Endothelial cell of umbilical vein (primary cell): Measurements from ENCODE around the gene MRPL48. TPM values are rescaled to one million over a fixed set of nuclear protein-coding genes. Genes with fewer than 3 reads are reported as not detected.

Experiments
- BruUV-seq: library from RNA; stranded (reverse); fragments of 400-500 nt; replicated peaks from 2 replicates; lab custom pipeline; 2021; lab: Mats Ljungman, UMichigan
- CTCF ChIA-PET: fragments of 300-600, 350-600 bp; sonication (Branson Sonifier 250); formaldehyde crosslinking; loops from one replicate; lab custom pipeline; 2021; ENCODE audit warnings: antibody characterized with exemption, inconsistent platforms; lab: Charles Lee
- POLR2A ChIA-PET: fragments of 300-600, 350-600 bp; sonication (Branson Sonifier 250); formaldehyde crosslinking; loops from one replicate; lab custom pipeline; 2021; ENCODE audit warnings: antibody characterized with exemption, inconsistent platforms; lab: Charles Lee
- DNase-seq: peaks from one replicate; pipeline ENCODE4 v3.0.0-alpha.2; 2011; ENCODE audit warnings: low read depth, low spot score
- FAIRE-seq: peaks from 2 replicates; lab custom pipeline; 2011; peaks lifted over from hg19 to GRCh38; lab: Jason Lieb, UNC
- H2AFZ ChIP-seq: 2 replicates; pipeline ENCODE4 v1.6.0; 2012; ENCODE audit warnings: low read depth, low read length, control low read depth, inconsistent platforms
- H3K27ac ChIP-seq: 2 replicates; pipeline ENCODE4 v1.5.1; 2011; ENCODE audit warnings: low read depth, mild to moderate bottlenecking, control low read depth, low read length, moderate library complexity; ENCODE audit not compliant: insufficient read depth
- H3K27me3 ChIP-seq, 2 experiments: 2 replicates each; pipeline versions ENCODE4 v1.6.0 to v1.6.1; 2011; ENCODE audit warnings: low read length in 2 of 2, mixed read lengths in 1 of 2; ENCODE audit not compliant: control insufficient read depth in 2 of 2, insufficient read depth in 2 of 2
- H3K36me3 ChIP-seq, 2 experiments: 2 replicates in 1 of 2; 3 replicates in 1 of 2; pipeline ENCODE4 v1.5.1; 2011; ENCODE audit warnings: low read length in 2 of 2, mild to moderate bottlenecking in 1 of 2, moderate library complexity in 1 of 2; ENCODE audit not compliant: control insufficient read depth in 2 of 2, insufficient read depth in 2 of 2; ENCODE audit errors: extremely low read depth in 1 of 2
- H3K4me1 ChIP-seq: 3 replicates; pipeline ENCODE4 v1.5.1; 2011; ENCODE audit warnings: mild to moderate bottlenecking, low read length; ENCODE audit not compliant: control insufficient read depth, insufficient read depth; ENCODE audit errors: extremely low read depth
- H3K4me2 ChIP-seq: 2 replicates; pipeline ENCODE4 v1.6.1; 2011; ENCODE audit warnings: low read length, control low read depth, mixed read lengths; ENCODE audit not compliant: insufficient read depth
- H3K4me3 ChIP-seq, 3 experiments: fragments of 200-600 bp in 1 of 3; sonication (generic), shearing (Covaris generic) in 1 of 3; replicated peaks in 1 of 3; 2 replicates each; pipeline ENCODE4 v1.5.1; 2011 to 2016; ENCODE audit warnings: control low read depth in 3 of 3, low read length in 3 of 3, mild to moderate bottlenecking in 2 of 3, inconsistent platforms in 1 of 3, low read depth in 1 of 3, moderate library complexity in 1 of 3; ENCODE audit not compliant: insufficient read depth in 1 of 3
- H3K79me2 ChIP-seq: 2 replicates; pipeline ENCODE4 v1.6.0; 2012; ENCODE audit warnings: low read length, inconsistent platforms; ENCODE audit not compliant: control insufficient read depth, insufficient read depth
- H3K9ac ChIP-seq: replicated peaks from 2 replicates; pipeline ENCODE3; 2011; ENCODE audit warnings: low read length, control low read depth; ENCODE audit not compliant: insufficient read depth; ENCODE audit errors: extremely low read depth
- H3K9me1 ChIP-seq: replicated peaks from 3 replicates; pipeline ENCODE4 v1.6.0; 2011; ENCODE audit warnings: mild to moderate bottlenecking, low read length; ENCODE audit not compliant: control insufficient read depth, insufficient read depth; ENCODE audit errors: extremely low read depth
- H3K9me3 ChIP-seq: replicated peaks from 2 replicates; pipeline ENCODE4 v1.5.1; 2012; ENCODE audit warnings: low read length, inconsistent platforms; ENCODE audit not compliant: control insufficient read depth, insufficient read depth
- H4K20me1 ChIP-seq: replicated peaks from 2 replicates; pipeline ENCODE3; 2011; ENCODE audit warnings: mild to moderate bottlenecking, low read length; ENCODE audit not compliant: control insufficient read depth, insufficient read depth; ENCODE audit errors: extremely low read depth
- EZH2 ChIP-seq: IDR thresholded peaks from 2 replicates; pipeline ENCODE4 v1.6.1; 2012; ENCODE audit warnings: borderline replicate concordance, low read depth, mild to moderate bottlenecking, moderate library complexity, low read length, inconsistent platforms; ENCODE audit not compliant: severe bottlenecking
- GATA2 ChIP-seq: IDR thresholded peaks from 2 replicates; pipeline ENCODE4 v1.7.0; 2011; ENCODE audit warnings: low read depth, mild to moderate bottlenecking, moderate library complexity, mixed read lengths, low read length; ENCODE audit not compliant: insufficient read length, insufficient read depth
- POLR2A ChIP-seq: IDR thresholded peaks from 2 replicates; pipeline ENCODE4 v1.6.1; 2012; ENCODE audit warnings: low read depth, mild to moderate bottlenecking, control low read depth, low read length
- POLR2AphosphoS5 ChIP-seq: IDR thresholded peaks from 2 replicates; pipeline ENCODE4 v1.6.1; 2012; ENCODE audit warnings: low read depth, mild to moderate bottlenecking, control low read depth, low read length, moderate library complexity; ENCODE audit not compliant: insufficient read depth
- dilution Hi-C: fragments of 300-500 bp; cut with MboI; formaldehyde crosslinking; loops from one replicate; pipeline ENCODE4 v1.15.0; 2019; ENCODE audit warnings: low sequenced_read_pairs; ENCODE audit not compliant: extremely low pct_ligation_motif_present
- intact Hi-C: fragments of 100-400 bp; cut with micrococcal nuclease; formaldehyde crosslinking; loops from one replicate; pipeline ENCODE4 v1.10.0; 2022
- polyA plus RNA-seq, 4 experiments: library from polyadenylated mRNA; depleted of rRNA in 3 of 4; stranded (reverse) in 3 of 4; unstranded in 1 of 4; fragments of >200 nt; gene quantifications; 2 replicates each; pipeline versions ENCODE4 v1.2.1 to v1.2.3, GENCODE V29; 2011 to 2012; ENCODE audit warnings: missing spikeins in 1 of 4
- total RNA-seq: library from RNA; stranded (reverse); gene quantifications from 2 replicates; pipeline ENCODE4 v1.2.3, GENCODE V29; 2021
- TF ChIP-seq, protein P1 (sequence below), 2 donors: IDR thresholded peaks; 1 replicate in 1 of 2; 2 replicates in 1 of 2; pipeline ENCODE4 v1.5.1; 2011; ENCODE audit warnings: low read length in 2 of 2, mild to moderate bottlenecking in 2 of 2, moderate library complexity in 2 of 2, control low read depth in 1 of 2, inconsistent platforms in 1 of 2, low read depth in 1 of 2; ENCODE audit not compliant: insufficient read depth in 1 of 2; ENCODE audit errors: extremely low read depth in 1 of 2
- TF ChIP-seq, protein P2 (sequence below): IDR thresholded peaks from 2 replicates; pipeline ENCODE4 v1.6.1; 2011; ENCODE audit not compliant: insufficient read depth, insufficient read length

Gene MRPL48
- total and polyA plus RNA-seq, 2 donors (not counting 3 experiments of a cell fraction or from before 2014, with no cell fraction given) = 25.0 to 38.3 TPM

DNA sequence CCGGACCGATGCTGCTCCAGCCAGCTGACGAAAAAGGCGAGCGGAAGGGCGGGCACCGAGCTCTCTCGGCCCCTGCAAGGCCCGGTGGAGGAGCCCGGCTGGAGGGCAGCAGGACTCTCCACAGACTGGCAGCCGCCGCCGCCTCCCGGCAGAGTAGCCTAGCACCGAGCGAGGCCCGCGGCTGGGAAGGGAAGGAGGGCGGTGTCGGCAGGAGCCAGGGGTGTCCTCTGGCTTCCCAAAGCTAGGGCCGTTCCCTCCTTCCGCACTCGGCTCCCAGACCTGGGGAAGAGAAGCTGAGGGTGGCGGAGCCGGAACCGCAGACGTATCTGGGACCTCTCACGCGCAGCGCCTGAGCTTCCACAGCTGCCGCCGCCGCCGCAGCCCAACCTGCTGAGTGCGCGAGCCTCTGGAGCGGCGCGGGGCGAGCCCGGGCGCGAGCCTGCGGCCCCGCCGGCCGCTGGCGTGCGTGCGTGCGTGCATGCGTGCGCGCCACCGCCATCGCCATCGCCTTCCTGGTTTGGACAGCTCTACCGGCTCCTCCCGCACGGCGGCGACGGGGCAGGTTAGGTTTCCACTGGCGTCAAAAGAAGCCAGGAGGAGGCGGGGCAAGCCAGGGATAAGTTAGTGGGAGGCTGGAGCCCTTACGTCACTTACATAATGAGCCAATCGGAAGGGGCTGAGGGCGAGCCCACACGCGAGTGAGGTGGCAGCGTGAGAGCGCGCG, 26.8 kb upstream of the MRPL48 start, which contains the start of gene RAB6A:
TSS of gene RAB6A (minus strand) at position 396 of the 724 bp plus-strand sequence. CDS start 439 bp downstream, outside the sequence.
- no peaks in the 10 kb centered on the region for H3K9me3 ChIP-seq
- H3K79me2 ChIP-seq = peaks cover 49% of the 10 kb centered on the region
- H3K4me2 ChIP-seq = peak within 1 kb of the TSS; percentile 98
- peaks cover 19% of the 10 kb centered on the region for H3K4me1 ChIP-seq
- no peaks in the 10 kb centered on the region for H3K9me1 ChIP-seq
- intact Hi-C loops = loop anchor here (1.0 to 10.0 kb wide), 4 partner anchors 18 to 174 kb away; partner anchors contain the start of genes COA4 and PAAF1
- TF ChIP-seq, protein P1, sequence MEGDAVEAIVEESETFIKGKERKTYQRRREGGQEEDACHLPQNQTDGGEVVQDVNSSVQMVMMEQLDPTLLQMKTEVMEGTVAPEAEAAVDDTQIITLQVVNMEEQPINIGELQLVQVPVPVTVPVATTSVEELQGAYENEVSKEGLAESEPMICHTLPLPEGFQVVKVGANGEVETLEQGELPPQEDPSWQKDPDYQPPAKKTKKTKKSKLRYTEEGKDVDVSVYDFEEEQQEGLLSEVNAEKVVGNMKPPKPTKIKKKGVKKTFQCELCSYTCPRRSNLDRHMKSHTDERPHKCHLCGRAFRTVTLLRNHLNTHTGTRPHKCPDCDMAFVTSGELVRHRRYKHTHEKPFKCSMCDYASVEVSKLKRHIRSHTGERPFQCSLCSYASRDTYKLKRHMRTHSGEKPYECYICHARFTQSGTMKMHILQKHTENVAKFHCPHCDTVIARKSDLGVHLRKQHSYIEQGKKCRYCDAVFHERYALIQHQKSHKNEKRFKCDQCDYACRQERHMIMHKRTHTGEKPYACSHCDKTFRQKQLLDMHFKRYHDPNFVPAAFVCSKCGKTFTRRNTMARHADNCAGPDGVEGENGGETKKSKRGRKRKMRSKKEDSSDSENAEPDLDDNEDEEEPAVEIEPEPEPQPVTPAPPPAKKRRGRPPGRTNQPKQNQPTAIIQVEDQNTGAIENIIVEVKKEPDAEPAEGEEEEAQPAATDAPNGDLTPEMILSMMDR (IDR thresholded peaks at IDR 0.05; ENCODE audit: extremely low read depth in 1 of 2, insufficient read depth in 1 of 2, low read depth in 1 of 2, low read length in 2 of 2) = peak; percentile 6 to 32
- TF ChIP-seq POLR2A = peak; percentile 73
- TF ChIP-seq, protein P2, sequence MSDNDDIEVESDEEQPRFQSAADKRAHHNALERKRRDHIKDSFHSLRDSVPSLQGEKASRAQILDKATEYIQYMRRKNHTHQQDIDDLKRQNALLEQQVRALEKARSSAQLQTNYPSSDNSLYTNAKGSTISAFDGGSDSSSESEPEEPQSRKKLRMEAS = peak; percentile 21
- TF ChIP-seq GATA2 = no peak
- TF ChIP-seq POLR2AphosphoS5 = peak; percentile 91
- TF ChIP-seq EZH2 = no peak
- dilution Hi-C loops = no loop called here
- peaks cover 0 to 5% of the 10 kb centered on the region in 2 experiments for H3K36me3 ChIP-seq
- peak; percentile 99 for FAIRE-seq
- ChIA-PET POLR2A (interaction anchor here (0.6 to 2.2 kb wide), 5 partner anchors 8 to 304 kb away, joined by 3 to 39 read pairs (median 4); no protein-coding TSS in a partner anchor), CTCF (interaction anchor here (0.9 to 1.8 kb wide), 6 partner anchors 15 to 170 kb away, joined by 4 to 22 read pairs (median 6); partner anchors contain the start of gene MRPL48)
- H3K27ac ChIP-seq = peak within 1 kb of the TSS; percentile 64
- peak within 1 kb of the TSS; percentile 77 for H2AFZ ChIP-seq
- peak within 1 kb of the TSS; percentile 85 to 95 (median 89) for H3K4me3 ChIP-seq
- peak within 1 kb of the TSS; percentile 78 for H3K9ac ChIP-seq
- H3K27me3 ChIP-seq = peaks cover 0 to 2% of the 10 kb centered on the region in 2 experiments
- TSS peak; percentile 28 for BruUV-seq
- peak; percentile 100 for DNase-seq
- H4K20me1 ChIP-seq = peaks cover 19% of the 10 kb centered on the region
